Stimulated activated CD8-positive, alpha-beta memory T cell treated with anti-CD3 and anti-CD28 coated beads, Interleukin-7, amount 100 ng/mL, for 48 hours (primary cell): ENCODE data around the gene A2M.

Source experiments
- DNase-seq, 2 donors: peaks; one replicate each; pipeline ENCODE4 v3.0.0-alpha.2; 2020; ENCODE audit warnings: low read depth in 1 of 2; ENCODE audit errors: extremely low read depth in 1 of 2

The A2M gene

DNA sequence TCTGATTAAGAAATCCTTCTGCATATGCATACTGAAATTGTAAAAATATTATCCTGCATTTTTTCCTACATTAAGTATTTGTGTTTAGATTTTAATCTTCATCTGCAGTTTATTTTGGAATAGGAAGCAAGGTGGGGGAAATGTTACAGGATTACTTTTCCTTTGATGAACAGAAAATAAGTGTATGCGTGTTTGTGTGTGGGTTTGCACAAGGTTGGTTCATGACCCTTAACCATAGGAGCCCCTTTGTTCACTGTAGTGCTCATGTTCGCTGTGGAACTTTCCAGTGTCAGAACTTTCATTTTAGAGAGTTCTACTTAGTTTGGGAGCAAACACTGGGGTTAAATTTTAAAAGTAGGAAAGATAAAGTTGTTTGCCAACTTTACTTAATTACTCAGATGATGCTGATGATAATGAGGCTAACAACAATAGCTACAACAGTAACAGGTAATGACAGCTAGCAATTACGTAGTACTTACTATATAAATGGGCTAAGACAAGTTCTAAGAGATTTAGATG, 6.4 kb upstream of the A2M start:
- DNase-seq, result no peak

DNA sequence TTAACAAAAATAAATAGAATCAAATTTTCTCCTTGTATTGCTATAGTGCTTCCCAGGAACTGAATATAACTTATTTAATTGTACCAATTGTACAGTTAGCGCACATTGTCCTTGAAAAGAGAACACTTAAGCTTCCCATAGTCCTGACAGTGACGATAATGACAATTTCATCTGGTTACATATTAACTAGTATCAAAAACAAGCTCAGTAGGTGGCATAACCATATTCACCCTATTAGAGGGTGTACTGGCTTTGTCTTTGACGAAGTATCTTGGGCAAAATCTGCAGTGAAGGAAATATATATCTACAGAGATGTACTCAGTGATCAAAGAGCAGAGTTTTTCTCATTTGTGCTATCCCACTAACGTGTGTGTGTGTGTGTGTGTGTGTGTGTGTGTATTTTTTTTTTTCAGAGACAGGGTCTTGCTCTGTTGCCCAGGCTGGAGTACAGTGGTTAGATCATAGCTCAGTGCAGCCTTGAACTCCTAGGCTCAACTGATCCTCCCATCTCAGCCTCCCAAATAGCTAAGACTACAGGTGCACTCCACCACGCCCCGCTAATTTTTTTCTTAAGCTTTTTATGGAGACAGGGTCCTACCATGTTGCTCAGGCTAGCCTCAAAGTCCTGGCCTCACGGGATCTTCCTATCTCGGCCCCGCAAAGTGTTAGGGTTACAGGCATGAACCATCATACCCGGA, 4.9 kb upstream of the A2M start:
- DNase-seq, result no peak

DNA sequence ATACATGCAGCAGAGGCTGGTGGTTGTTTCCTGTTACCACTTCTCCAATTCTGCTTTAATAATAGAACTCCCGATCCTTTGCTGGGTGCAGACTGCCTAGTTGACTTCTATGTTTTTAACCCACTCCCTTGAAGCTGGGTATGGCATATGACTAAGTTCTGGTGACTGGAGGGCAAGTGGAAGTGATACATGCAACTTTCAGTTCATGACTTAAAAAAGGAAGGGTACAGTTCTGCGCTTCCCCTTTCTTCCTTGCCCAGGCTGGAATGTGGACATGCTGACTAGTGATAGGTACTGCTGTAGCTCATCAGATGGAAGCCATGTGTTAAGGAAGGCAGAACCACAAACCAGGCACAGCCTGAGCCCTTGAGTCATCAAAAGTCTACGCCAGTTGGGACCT, 2.4 kb upstream of the A2M start:
- DNase-seq, result no peak

GRCh38 chr12:9114946-9115345, 773 bp downstream of the A2M start:
- DNase-seq, result no peak

DNA sequence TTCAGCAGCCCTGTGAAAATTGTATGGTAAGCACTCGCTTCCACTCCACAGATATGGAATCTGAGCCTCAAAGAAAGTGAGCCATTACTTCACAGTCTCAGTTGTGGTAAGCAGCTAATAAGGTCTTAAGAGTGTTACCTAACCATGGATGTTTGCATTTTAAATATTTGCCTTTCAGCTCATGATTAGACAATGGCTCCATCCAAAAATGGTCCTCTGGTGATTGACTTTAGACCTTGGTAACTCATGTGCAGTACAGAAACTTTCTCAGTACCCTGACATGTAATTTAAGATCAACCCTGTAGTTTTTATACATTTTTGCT, 1.8 kb downstream of the A2M start:
- no peak for DNase-seq

- no peak for DNase-seq
These were observed 2.3 kb downstream of the A2M start for GRCh38 chr12:9113296-9113986.

- DNase-seq, result no peak
These were observed 3.5 kb downstream of the A2M start for GRCh38 chr12:9112076-9112853.

- no peak for DNase-seq
These were observed 4.2 kb downstream of the A2M start for GRCh38 chr12:9111525-9111924.

- DNase-seq, result no peak
These were observed 5.8 kb downstream of the A2M start for GRCh38 chr12:9109737-9110491.

DNA sequence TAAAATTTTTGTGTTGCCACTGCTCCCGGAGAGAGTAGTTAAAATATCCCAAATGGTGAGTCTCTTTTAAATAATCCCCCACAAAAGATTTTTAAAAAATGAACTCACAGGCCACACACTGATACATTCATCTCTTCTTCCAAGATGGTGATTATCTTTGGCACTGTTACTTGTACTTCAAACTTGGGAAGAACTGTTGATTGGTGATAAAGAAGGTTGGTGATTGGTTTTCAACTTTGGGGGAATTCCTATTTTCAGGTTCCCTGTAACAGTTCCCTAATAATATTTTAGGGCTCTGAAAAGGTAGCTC, 6.6 kb downstream of the A2M start:
- DNase-seq, result no peak

DNA sequence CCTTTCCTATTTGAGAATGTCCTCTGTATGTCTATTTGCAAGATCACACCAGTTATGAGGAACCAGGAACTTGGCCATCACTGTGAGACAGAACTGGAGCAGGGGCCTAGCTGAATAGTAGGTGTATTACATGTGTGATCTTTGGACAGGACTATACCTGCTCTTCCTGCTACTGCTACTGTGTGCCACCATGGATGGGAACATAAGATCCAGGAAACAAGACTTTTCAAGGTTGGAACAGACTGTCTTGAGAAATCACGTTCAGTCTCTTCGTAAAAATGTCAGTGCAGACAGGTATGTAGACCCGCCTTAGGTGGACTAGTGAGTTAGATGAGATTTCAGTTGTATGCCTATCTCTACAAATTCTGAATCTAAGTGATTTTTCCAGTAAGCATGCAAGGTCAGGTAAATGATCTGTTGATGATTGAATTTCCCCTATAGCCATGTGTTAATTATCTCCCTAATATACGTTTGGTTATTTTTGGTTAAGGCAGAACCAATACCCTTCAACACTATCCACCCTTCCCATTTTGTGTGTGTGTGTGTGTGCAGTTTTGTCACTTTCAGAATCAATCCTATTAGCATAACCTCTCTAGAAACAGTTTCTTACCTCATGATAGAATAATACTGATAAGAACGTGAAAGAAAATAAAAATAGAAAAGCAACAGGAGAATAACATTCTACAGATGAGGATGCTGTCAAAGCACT, 7.1 kb downstream of the A2M start:
- DNase-seq, result no peak

GRCh38 chr12:9107542-9107873, 8.2 kb downstream of the A2M start:
- DNase-seq, result no peak

DNA sequence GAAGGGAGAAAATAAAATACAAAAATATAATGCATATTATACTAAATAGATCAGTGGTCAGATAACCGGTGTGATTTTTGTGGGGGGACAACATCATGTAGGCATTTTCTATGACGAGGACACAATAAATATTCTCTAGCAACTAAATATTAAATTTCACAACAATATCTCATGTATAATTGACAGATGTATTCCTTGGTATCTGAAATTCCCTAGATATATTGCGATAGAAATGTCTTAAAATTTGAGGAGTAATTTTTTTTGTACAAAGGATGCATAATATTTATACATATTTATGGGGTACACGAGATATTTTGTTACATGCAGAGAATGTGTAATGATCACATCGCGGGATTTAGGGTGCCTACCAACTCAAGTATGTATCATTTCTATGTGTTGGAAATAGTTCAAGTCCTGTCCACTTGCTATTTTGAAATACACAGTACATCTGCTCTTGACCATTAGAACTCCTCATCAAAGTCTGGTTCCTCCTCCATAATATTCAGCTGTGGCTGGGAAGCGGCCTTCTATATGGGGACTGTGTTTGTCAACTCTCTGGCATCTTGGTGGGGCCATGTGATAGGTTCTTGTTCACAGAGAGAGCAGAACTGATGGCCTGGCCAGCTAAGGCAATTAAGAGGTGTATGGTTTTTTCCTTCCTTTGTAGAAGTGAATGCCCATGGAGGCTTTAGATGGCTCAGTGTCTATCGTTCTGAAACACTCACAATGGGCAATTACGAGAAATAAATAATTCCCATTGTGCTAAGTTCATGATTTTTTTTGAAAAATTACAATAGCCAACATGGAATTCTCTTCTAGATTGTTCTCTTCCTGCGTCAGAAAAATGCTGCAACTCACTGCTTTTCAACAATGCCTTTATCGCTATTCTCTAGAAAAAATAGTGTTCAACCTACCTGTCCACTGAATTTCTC, 8.8 kb downstream of the A2M start:
- no peak for DNase-seq

GRCh38 chr12:9106067-9106466, 9.7 kb downstream of the A2M start:
- DNase-seq, result no peak

GRCh38 chr12:9104767-9105423, 10.8 kb downstream of the A2M start:
- DNase-seq, result no peak

DNA sequence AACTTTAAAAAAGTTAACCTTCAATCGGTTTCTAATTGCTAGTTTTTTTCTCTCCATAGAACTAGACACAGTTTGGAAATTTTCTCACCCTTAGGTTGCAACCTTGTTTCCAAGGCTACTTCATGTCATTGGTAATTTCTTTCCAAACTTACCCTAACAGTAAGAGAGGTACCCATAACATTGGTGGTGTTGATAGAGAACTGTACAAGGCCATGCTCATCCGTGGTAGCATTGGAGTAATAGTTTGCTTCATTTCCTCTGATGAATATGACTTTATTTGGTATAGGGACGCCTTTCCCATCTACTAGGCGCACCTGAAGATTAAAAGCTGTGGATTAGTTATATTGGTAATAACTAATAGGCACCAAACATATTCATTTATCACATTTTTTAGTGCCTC, 11.6 kb downstream of the A2M start:
- DNase-seq, result no peak

DNA sequence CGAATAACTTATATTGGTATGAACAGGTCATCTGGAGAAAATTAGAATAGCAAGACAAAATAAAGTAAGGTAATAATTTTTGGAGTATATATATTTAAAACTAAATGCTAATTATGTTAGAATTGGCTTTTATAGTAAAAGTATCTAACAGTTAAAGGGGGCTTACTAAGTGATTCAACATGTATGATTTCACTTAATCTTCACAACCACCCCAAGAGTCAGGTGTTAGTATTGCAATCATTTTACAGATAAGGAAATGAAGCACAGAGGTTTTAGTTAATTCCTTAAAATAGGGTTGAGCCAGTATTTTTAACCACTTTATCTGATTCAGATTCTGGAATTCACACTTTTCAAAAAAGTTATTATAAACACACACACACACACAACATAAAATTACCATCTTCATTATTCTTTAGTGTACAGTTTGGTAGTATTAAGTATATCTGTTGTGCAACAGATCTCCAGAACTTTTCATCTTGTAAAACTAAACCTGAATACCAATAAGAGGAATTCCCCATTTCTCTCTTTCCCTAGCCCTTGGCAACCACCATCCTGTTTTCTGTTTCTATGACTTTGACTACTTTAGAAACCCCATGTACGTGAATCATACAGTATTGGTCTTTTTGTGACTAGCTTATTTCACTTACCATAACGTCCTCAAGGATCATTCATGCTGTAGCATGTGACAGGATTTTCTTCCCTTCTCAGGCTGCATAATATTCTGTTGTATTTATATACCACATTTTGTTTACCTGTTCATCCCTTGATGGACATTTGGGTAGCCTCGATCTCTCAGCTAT, 12.5 kb downstream of the A2M start:
- no peak for DNase-seq

- no peak for DNase-seq
These were observed 14.6 kb downstream of the A2M start for GRCh38 chr12:9101018-9101687.
